Lung (tissue), 12 donors: ENCODE results near the gene KRTAP3-1. TPM values are rescaled to one million over a fixed set of nuclear protein-coding genes. Genes with fewer than 3 reads are reported as not detected.
"Not testable (repeated sequence)": the region's sequence is repeated elsewhere in the genome, so short reads cannot be mapped to it uniquely, and the experiment has no call there.

ENCODE experiments used
- ATAC-seq: fragments of 200-7000 bp; cut with Tn5 transposase; one replicate; pipeline ENCODE4 v1.9.1; 2020; ENCODE audit warnings: moderate number of reproducible peaks; ENCODE audit not compliant: insufficient read depth, low FRiP score
- DNase-seq, 3 donors: peaks; one replicate each; pipeline ENCODE4 v3.0.0-alpha.2; 2013 to 2017
- H3K27ac ChIP-seq, 2 donors: one replicate each; pipeline ENCODE4 v1.5.1; 2013; ENCODE audit warnings: mild to moderate bottlenecking in 2 of 2, moderate library complexity in 2 of 2, control low read depth in 1 of 2, inconsistent platforms in 1 of 2, low read depth in 1 of 2, low read length in 1 of 2
- H3K27me3 ChIP-seq, 3 donors: one replicate each; pipeline ENCODE4 v1.5.1; 2013; ENCODE audit warnings: low read length in 2 of 3; ENCODE audit not compliant: control insufficient read depth in 3 of 3, insufficient read depth in 3 of 3
- H3K36me3 ChIP-seq, 4 donors: one replicate each; pipeline ENCODE4 v1.5.1; 2013; ENCODE audit warnings: low read length in 4 of 4, mild to moderate bottlenecking in 1 of 4, moderate library complexity in 1 of 4; ENCODE audit not compliant: control insufficient read depth in 4 of 4, insufficient read depth in 4 of 4
- H3K4me1 ChIP-seq, 5 donors: one replicate each; pipeline ENCODE4 v1.5.1; 2013; ENCODE audit warnings: low read length in 5 of 5, mild to moderate bottlenecking in 2 of 5, moderate library complexity in 1 of 5; ENCODE audit not compliant: control insufficient read depth in 5 of 5, insufficient read depth in 5 of 5
- H3K4me3 ChIP-seq: one replicate; pipeline ENCODE4 v1.5.1; 2013; ENCODE audit warnings: mild to moderate bottlenecking, control low read depth, moderate library complexity
- H3K9ac ChIP-seq, 2 donors: one replicate each; pipeline ENCODE4 v1.5.1; 2013; ENCODE audit warnings: low read length in 2 of 2, control low read depth in 1 of 2; ENCODE audit not compliant: insufficient read depth in 1 of 2
- H3K9me3 ChIP-seq, 4 donors: one replicate each; pipeline ENCODE4 v1.5.1; 2013; ENCODE audit warnings: low read length in 3 of 4, mild to moderate bottlenecking in 1 of 4, moderate library complexity in 1 of 4; ENCODE audit not compliant: control insufficient read depth in 4 of 4, insufficient read depth in 3 of 4
- CTCF ChIP-seq: IDR thresholded peaks from 2 replicates; pipeline ENCODE4 v1.5.1; 2012; ENCODE audit warnings: mild to moderate bottlenecking; ENCODE audit errors: control extremely low read depth, extremely low read depth
- WGBS, 2 donors: extraction: QIAGEN DNeasy Blood & Tissue Kit; methylation state at CpG; one replicate each; pipeline ENCODE4 v1.1.7; 2013; 5-methylcytosine and 5-hydroxymethylcytosine counted together
- polyA plus RNA-seq, 2 donors: library from polyadenylated mRNA; stranded (reverse); fragments of 200-250 nt; gene quantifications; one replicate each; pipeline ENCODE4 v1.2.1, GENCODE V29; 2013
- total RNA-seq, 2 donors: library from RNA; depleted of rRNA in 1 of 2; stranded (reverse); fragments of >200 nt in 1 of 2; gene quantifications; one replicate each; pipeline ENCODE4 v1.2.1, GENCODE V29; 2014 to 2021
- donor health status: control.
- donor health status: control.
- donor health status: Bipolar disorder and iron deficiency.
- donor health status: healthy.
- donor health status: DM: yes; HTN: yes; CAD: no.

KRTAP3-1 gene
- total and polyA plus RNA-seq, 4 donors: not detected

- Histone ChIP-seq H3K4me1 (no peaks in the 10 kb centered on the region), H3K9me3 (peaks cover 0 to 3% (median 0%) of the 10 kb centered on the region in 4 donors), H3K27ac (no peak overlapping the region), H3K4me3 (no peak overlapping the region), H3K27me3 (peaks cover 0 to 2% (median 2%) of the 10 kb centered on the region in 3 donors), H3K36me3 (no peaks in the 10 kb centered on the region), H3K9ac (no peak overlapping the region)
- 85 to 95% methylated on average over 4 of the region's 4 CpGs for WGBS, 2 donors
- no peak for ATAC-seq
- no peak for TF ChIP-seq CTCF
- DNase-seq: no peak
Measured at GRCh38 chr17:41054025-41054424, 45.1 kb upstream of the KRTAP3-1 start.

GRCh38 chr17:41052566-41052965 is 43.6 kb upstream of the KRTAP3-1 start:
- no peaks in the 10 kb centered on the region for H3K4me1 ChIP-seq

GRCh38 chr17:41049110-41049509 is 40.2 kb upstream of the KRTAP3-1 start:
- DNase-seq: no peak
- Histone ChIP-seq H3K36me3 (no peaks in the 10 kb centered on the region), H3K27ac (no peak overlapping the region), H3K9me3 (peaks cover 0 to 3% (median 0%) of the 10 kb centered on the region in 4 donors), H3K9ac (no peak overlapping the region), H3K27me3 (peaks cover 0 to 9% (median 8%) of the 10 kb centered on the region in 3 donors), H3K4me3 (no peak overlapping the region), H3K4me1 (no peaks in the 10 kb centered on the region)
- WGBS, 2 donors: 41 to 79% methylated on average over 2 of the region's 2 CpGs
- ATAC-seq: no peak
- TF ChIP-seq CTCF: no peak

More at GRCh38 chr17:41052566-41052965, 43.6 kb upstream of the KRTAP3-1 start:
- no peak for ATAC-seq
- H3K36me3 ChIP-seq: no peaks in the 10 kb centered on the region
- H3K4me3 ChIP-seq: no peak overlapping the region
- DNase-seq: no peak
- peaks cover 0 to 9% (median 7%) of the 10 kb centered on the region in 3 donors for H3K27me3 ChIP-seq
- H3K9me3 ChIP-seq: peaks cover 0 to 3% (median 0%) of the 10 kb centered on the region in 4 donors
- H3K27ac ChIP-seq: no peak overlapping the region
- no peak for TF ChIP-seq CTCF
- no peak overlapping the region for H3K9ac ChIP-seq

GRCh38 chr17:41048441-41048840 is 39.5 kb upstream of the KRTAP3-1 start:
- Histone ChIP-seq H3K27me3 (peaks cover 0 to 9% (median 8%) of the 10 kb centered on the region in 3 donors), H3K9me3 (peaks cover 0 to 1% (median under 1%) of the 10 kb centered on the region in 4 donors), H3K27ac (no peak overlapping the region), H3K4me3 (no peak overlapping the region), H3K9ac (no peak overlapping the region), H3K36me3 (no peaks in the 10 kb centered on the region), H3K4me1 (no peaks in the 10 kb centered on the region)
- WGBS, 2 donors: 62 to 75% methylated on average over 7 of the region's 7 CpGs
- no peak for DNase-seq
- no peak for ATAC-seq
- no peak for TF ChIP-seq CTCF

- not testable (repeated sequence) for H3K4me3 ChIP-seq, H3K27ac ChIP-seq, H3K4me1 ChIP-seq, ATAC-seq, H3K27me3 ChIP-seq, H3K9me3 ChIP-seq, DNase-seq, H3K9ac ChIP-seq, H3K36me3 ChIP-seq
- 57 to 75% methylated on average over 9 to 10 of the region's 33 CpGs for WGBS, 2 donors
Measured at GRCh38 chr17:41046735-41047465, 38.0 kb upstream of the KRTAP3-1 start, which contains the start of gene KRTAP2-1. TSS of gene KRTAP2-1 (minus strand) at chr17:41047316. CDS start at chr17:41047267, 49 bp downstream.
